Smooth muscle cell (in vitro differentiated cells): ENCODE measurements around the gene NEAT1. TPM values are rescaled to one million over a fixed set of nuclear protein-coding genes. Genes with fewer than 3 reads are reported as not detected.

Experiments
- DNase-seq: peaks from one replicate; lab custom pipeline; 2025; ENCODE audit not compliant: unreplicated experiment; lab: John Stamatoyannopoulos, UW
- H2AFZ ChIP-seq: fragments of 200-600 bp; sonication (generic); 2 replicates; pipeline ENCODE4 v1.6.0; 2016; ENCODE audit warnings: antibody characterized with exemption, low read depth, mild to moderate bottlenecking
- H3F3A ChIP-seq: fragments of 200-600 bp; sonication (generic); 2 replicates; pipeline ENCODE4 v1.6.0; 2017; ENCODE audit warnings: antibody characterized with exemption, low read depth
- H3K27ac ChIP-seq: fragments of 200-600 bp; sonication (generic); 2 replicates; pipeline ENCODE4 v1.5.1; 2016; ENCODE audit warnings: low read depth, mild to moderate bottlenecking
- H3K27me3 ChIP-seq: fragments of 200-600 bp; sonication (generic); 2 replicates; pipeline ENCODE4 v1.6.1; 2016; ENCODE audit warnings: low read depth, mild to moderate bottlenecking
- H3K36me3 ChIP-seq: fragments of 200-600 bp; sonication (generic); 2 replicates; pipeline ENCODE4 v1.5.1; 2016; ENCODE audit warnings: low read depth
- H3K4me1 ChIP-seq: fragments of 200-600 bp; sonication (generic); 2 replicates; pipeline ENCODE4 v1.5.1; 2016; ENCODE audit warnings: low read depth
- H3K4me2 ChIP-seq: fragments of 200-600 bp; sonication (generic); 2 replicates; pipeline ENCODE4 v1.6.0; 2016; ENCODE audit warnings: mild to moderate bottlenecking
- H3K4me3 ChIP-seq: fragments of 200-600 bp; sonication (generic); 2 replicates; pipeline ENCODE4 v1.5.1; 2016; ENCODE audit warnings: mild to moderate bottlenecking
- H3K79me2 ChIP-seq: fragments of 200-600 bp; sonication (generic); 2 replicates; pipeline ENCODE4 v1.6.0; 2016; ENCODE audit warnings: low read depth, mild to moderate bottlenecking
- H3K9ac ChIP-seq: fragments of 200-600 bp; sonication (generic); 2 replicates; pipeline ENCODE4 v1.6.0; 2016; ENCODE audit warnings: low read depth
- H3K9me3 ChIP-seq: fragments of 200-600 bp; sonication (generic); replicated peaks from 2 replicates; pipeline ENCODE4 v1.5.1; 2016; ENCODE audit warnings: low read depth
- H4K20me1 ChIP-seq: fragments of 200-600 bp; sonication (generic); 2 replicates; pipeline ENCODE4 v1.6.0; 2016; ENCODE audit warnings: low read depth
- CTCF ChIP-seq: fragments of 200-600 bp; sonication (generic); IDR thresholded peaks from 2 replicates; pipeline ENCODE4 v1.5.1; 2017; ENCODE audit warnings: borderline replicate concordance, mild to moderate bottlenecking, antibody characterized with exemption; ENCODE audit not compliant: insufficient read depth, poor library complexity, severe bottlenecking
- WGBS: methylation state at CpG from one replicate; pipeline ENCODE4 v1.1.7; 2016; ENCODE audit warnings: low lambda C conversion rate; 5-methylcytosine and 5-hydroxymethylcytosine counted together
- polyA plus RNA-seq: library from polyadenylated mRNA; unstranded; fragments of >200 nt; fragmentation: Nextera tagmentation; extraction: Ambion mirVana; gene quantifications from 2 replicates; pipeline ENCODE4 v1.2.1, GENCODE V29; 2016
- total RNA-seq: library from RNA; depleted of rRNA; stranded (reverse); fragments of >200 nt; gene quantifications from 2 replicates; pipeline ENCODE4 v1.2.3, GENCODE V29; 2014

NEAT1 gene
- total and polyA plus RNA-seq, 2 experiments from 2014 or later = 14.9 to 155 TPM

- Histone ChIP-seq H4K20me1 (peaks cover 2% of the 10 kb centered on the region), H3K9ac (peak overlapping the region; percentile 99), H2AFZ (no peak overlapping the region), H3K79me2 (peaks cover 32% of the 10 kb centered on the region), H3K4me1 (peaks cover 52% of the 10 kb centered on the region), H3K27me3 (no peaks in the 10 kb centered on the region), H3K9me3 (no peaks in the 10 kb centered on the region), H3K27ac (peak overlapping the region; percentile 100), H3F3A (peaks cover 40% of the 10 kb centered on the region), H3K4me2 (peak overlapping the region; percentile 99), H3K36me3 (no peaks in the 10 kb centered on the region), H3K4me3 (peak overlapping the region; percentile 6)
- no peak for TF ChIP-seq CTCF
- WGBS = 45% methylated on average over 19 of the region's 19 CpGs
- DNase-seq = no peak
Measured at GRCh38 chr11:65417702-65418430, 4.7 kb upstream of the NEAT1 start.

GRCh38 chr11:65418431-65418680, 4.2 kb upstream of the NEAT1 start:
- Histone ChIP-seq H3K79me2 (peaks cover 37% of the 10 kb centered on the region), H3K27ac (peak overlapping the region; percentile 100), H3K9ac (peak overlapping the region; percentile 99), H3K4me2 (peak overlapping the region; percentile 99), H3K36me3 (no peaks in the 10 kb centered on the region), H3K4me1 (peaks cover 52% of the 10 kb centered on the region), H3K4me3 (peak overlapping the region; percentile 8), H2AFZ (no peak overlapping the region), H3F3A (peaks cover 43% of the 10 kb centered on the region), H3K9me3 (no peaks in the 10 kb centered on the region), H4K20me1 (peaks cover 7% of the 10 kb centered on the region), H3K27me3 (no peaks in the 10 kb centered on the region)
- DNase-seq = no peak
- no peak for TF ChIP-seq CTCF
- 20% methylated on average over 2 of the region's 4 CpGs for WGBS

GRCh38 chr11:65418681-65419459, 3.7 kb upstream of the NEAT1 start:
- peak; percentile 74 for DNase-seq
- H3K9me3 ChIP-seq = no peaks in the 10 kb centered on the region
- no peak for TF ChIP-seq CTCF
- peaks cover 42% of the 10 kb centered on the region for H3K79me2 ChIP-seq
- WGBS = 2% methylated on average over 15 of the region's 15 CpGs
- H3K4me3 ChIP-seq = peak overlapping the region; percentile 35
- H4K20me1 ChIP-seq = peaks cover 12% of the 10 kb centered on the region
- H2AFZ ChIP-seq = no peak overlapping the region
- H3K9ac ChIP-seq = peak overlapping the region; percentile 99
- H3F3A ChIP-seq = peaks cover 48% of the 10 kb centered on the region
- peak overlapping the region; percentile 99 for H3K4me2 ChIP-seq
- H3K27ac ChIP-seq = peak overlapping the region; percentile 100
- H3K27me3 ChIP-seq = no peaks in the 10 kb centered on the region
- no peaks in the 10 kb centered on the region for H3K36me3 ChIP-seq
- H3K4me1 ChIP-seq = peaks cover 52% of the 10 kb centered on the region

- no peaks in the 10 kb centered on the region for H3K9me3 ChIP-seq
- peak overlapping the region; percentile 99 for H3K9ac ChIP-seq
- peak overlapping the region; percentile 100 for H3K27ac ChIP-seq
- H3K4me2 ChIP-seq = peak overlapping the region; percentile 99
- no peaks in the 10 kb centered on the region for H3K27me3 ChIP-seq
- peak overlapping the region; percentile 35 for H3K4me3 ChIP-seq
- no peak for TF ChIP-seq CTCF
- H3K79me2 ChIP-seq = peaks cover 48% of the 10 kb centered on the region
- WGBS = 61% methylated on average over 7 of the region's 7 CpGs
- peaks cover 18% of the 10 kb centered on the region for H4K20me1 ChIP-seq
- H3K4me1 ChIP-seq = peaks cover 52% of the 10 kb centered on the region
- H2AFZ ChIP-seq = no peak overlapping the region
- no peaks in the 10 kb centered on the region for H3K36me3 ChIP-seq
- DNase-seq = no peak
- peaks cover 53% of the 10 kb centered on the region for H3F3A ChIP-seq
Measured at GRCh38 chr11:65419460-65419771, 3.2 kb upstream of the NEAT1 start.
